ENCODE data around the gene SLC10A7.

GRCh38 chr4:146500216-146500615, 21.5 kb downstream of the SLC10A7 start:
- TF ChIP-seq CTCF (optimal IDR thresholded peaks at IDR 0.05 in 1 of 3, IDR thresholded peaks at IDR 0.05 in 1 of 3, conservative IDR thresholded peaks at IDR 0.05 in 1 of 3; ENCODE audit: extremely low read depth in 1 of 3, insufficient read depth in 2 of 3, low read length in 3 of 3) = no peak
- no peak for TF ChIP-seq EZH2 (IDR thresholded peaks at IDR 0.05; ENCODE audit: low read length)

Data from keratinocyte (primary cell).